Panc1 (cell line): ENCODE measurements around the gene MRFAP1L1.

Experiments used
- CTCF ChIP-seq: fragments of 450-650 bp; IDR thresholded peaks from 2 replicates; pipeline ENCODE4 v1.5.1; 2017; ENCODE audit warnings: mild to moderate bottlenecking
- POLR2AphosphoS5 ChIP-seq: IDR thresholded peaks from 2 replicates; pipeline ENCODE4 v1.6.1; 2012; ENCODE audit warnings: mild to moderate bottlenecking, low read depth, low read length, moderate library complexity
- REST ChIP-seq, 2 experiments: IDR thresholded peaks; 2 replicates each; pipeline ENCODE4 v1.6.1; 2011 to 2012; ENCODE audit warnings: low read depth in 2 of 2, control low read depth in 1 of 2, low read length in 1 of 2, mild to moderate bottlenecking in 1 of 2, moderate library complexity in 1 of 2; ENCODE audit not compliant: insufficient read depth in 1 of 2

- no peak for TF ChIP-seq CTCF
- TF ChIP-seq POLR2AphosphoS5 = no peak
- TF ChIP-seq REST (IDR thresholded peaks at IDR 0.05; ENCODE audit: insufficient read depth in 1 of 2, low read depth in 2 of 2, low read length in 1 of 2) = no peak
Measured at GRCh38 chr4:6684656-6685055, 25.0 kb downstream of the MRFAP1L1 start.
